SKM-1 (cell line): ENCODE results near the gene C12orf43.

ENCODE experiments used
- DNase-seq: peaks from one replicate; lab custom pipeline; 2025; ENCODE audit not compliant: unreplicated experiment; lab: John Stamatoyannopoulos, UW

Gene C12orf43

DNA sequence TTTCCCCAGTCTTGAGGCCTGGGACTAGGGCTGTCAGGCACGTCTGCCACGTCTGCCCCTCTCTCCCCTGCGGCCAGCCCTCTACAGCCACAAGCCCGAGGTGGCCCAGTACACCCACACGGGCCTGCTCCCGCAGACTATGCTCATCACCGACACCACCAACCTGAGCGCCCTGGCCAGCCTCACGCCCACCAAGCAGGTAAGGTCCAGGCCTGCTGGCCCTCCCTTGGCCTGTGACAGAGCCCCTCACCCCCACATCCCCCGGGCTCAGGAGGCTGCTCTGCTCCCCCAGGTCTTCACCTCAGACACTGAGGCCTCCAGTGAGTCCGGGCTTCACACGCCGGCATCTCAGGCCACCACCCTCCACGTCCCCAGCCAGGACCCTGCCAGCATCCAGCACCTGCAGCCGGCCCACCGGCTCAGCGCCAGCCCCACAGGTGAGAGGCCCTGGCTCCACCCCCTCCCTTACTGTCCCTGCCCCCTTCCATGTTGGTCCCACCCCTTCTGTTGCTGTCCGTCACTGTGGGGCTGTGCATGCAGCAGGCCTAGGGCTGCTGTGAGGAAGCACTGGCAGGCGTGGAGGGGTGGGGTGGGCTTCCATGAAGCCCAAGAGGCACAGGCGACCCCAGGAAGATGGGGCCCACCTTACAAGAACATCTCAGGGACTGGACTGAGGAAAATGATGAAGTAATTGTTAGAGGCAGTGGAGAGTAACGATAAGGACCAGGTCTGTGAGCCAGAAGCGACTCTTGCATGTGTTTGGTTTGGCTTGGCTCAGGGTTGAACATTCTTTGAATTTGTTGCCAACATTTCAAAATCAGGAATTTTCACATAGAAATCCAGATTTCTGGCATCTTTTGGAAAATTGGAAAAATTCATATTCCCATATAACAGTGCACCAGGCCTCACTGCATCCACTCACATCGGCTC, 16.8 kb downstream of the C12orf43 start:
- DNase-seq, result no peak

- no peak for DNase-seq
Measured at GRCh38 chr12:120998435-120998834, 17.9 kb downstream of the C12orf43 start.

- no peak for DNase-seq
Measured at GRCh38 chr12:120997448-120997847, 18.8 kb downstream of the C12orf43 start.

DNA sequence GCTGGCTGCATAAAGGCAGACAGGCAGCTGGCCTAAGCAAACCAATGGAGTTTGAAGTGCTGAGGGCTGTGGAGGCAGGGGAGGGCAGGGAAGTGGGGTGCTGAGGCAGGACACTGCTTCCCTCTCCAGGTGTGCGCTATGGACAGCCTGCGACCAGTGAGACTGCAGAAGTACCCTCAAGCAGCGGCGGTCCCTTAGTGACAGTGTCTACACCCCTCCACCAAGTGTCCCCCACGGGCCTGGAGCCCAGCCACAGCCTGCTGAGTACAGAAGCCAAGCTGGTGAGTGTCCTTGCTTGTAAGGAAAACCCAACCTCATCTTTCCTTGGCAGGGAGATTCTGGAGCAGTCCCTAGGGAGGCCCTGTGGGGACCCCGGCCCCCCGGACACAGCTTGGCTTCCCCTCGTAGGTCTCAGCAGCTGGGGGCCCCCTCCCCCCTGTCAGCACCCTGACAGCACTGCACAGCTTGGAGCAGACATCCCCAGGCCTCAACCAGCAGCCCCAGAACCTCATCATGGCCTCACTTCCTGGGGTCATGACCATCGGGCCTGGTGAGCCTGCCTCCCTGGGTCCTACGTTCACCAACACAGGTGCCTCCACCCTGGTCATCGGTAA, 20.0 kb downstream of the C12orf43 start:
- no peak for DNase-seq

GRCh38 chr12:120994589-120995337, 21.5 kb downstream of the C12orf43 start:
- no peak for DNase-seq

DNA sequence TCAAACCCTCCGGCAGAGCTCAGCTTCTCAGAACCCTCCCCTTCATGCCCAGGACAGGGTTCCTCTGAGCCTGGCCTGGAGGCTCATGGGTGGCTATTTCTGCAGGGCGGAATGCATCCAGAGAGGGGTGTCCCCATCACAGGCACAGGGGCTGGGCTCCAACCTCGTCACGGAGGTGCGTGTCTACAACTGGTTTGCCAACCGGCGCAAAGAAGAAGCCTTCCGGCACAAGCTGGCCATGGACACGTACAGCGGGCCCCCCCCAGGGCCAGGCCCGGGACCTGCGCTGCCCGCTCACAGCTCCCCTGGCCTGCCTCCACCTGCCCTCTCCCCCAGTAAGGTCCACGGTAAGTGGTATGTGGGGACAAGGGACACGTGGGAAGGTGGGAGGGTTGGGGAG, 22.2 kb downstream of the C12orf43 start:
- DNase-seq, result no peak

- no peak for DNase-seq
Measured at GRCh38 chr12:120993496-120993895, 22.8 kb downstream of the C12orf43 start.

DNA sequence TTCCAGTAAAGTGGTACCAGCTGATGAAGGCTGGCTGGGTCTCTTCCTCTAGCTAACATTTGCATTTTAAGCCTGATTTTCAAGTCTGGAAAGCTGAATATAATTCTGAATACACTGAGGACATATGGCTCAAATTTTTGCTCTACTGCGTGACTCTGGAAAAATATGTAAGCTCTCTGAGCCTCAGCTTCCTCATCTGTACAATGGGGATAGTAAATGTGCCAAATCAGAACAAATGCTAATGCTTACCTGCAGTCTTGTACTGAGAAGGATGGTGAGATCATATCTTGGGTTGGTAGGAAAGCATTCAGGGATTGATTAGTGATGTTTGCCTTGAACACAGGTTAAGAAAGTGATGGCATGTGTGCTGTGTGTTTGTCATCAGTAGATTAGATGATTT, 23.3 kb downstream of the C12orf43 start:
- DNase-seq, result no peak

DNA sequence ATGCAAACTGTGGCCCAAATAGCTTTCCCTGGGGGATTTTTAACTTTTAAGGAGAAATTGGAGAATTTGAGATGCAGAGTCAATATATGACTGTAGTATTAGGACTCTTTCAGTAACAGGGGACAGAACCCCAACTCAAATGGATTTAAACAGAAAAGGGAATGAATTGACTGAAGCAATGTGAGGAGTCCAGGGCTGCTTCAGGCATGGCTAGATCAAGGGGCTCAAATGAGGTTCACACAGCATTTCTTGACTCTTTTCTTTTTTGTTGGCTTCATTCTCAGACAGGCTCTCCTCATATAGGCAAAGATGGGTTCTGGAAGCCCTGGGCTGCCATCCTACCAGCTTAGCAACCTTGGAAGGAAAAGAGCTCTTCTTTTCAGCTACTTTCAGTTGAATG, 24.3 kb downstream of the C12orf43 start:
- no peak for DNase-seq

DNA sequence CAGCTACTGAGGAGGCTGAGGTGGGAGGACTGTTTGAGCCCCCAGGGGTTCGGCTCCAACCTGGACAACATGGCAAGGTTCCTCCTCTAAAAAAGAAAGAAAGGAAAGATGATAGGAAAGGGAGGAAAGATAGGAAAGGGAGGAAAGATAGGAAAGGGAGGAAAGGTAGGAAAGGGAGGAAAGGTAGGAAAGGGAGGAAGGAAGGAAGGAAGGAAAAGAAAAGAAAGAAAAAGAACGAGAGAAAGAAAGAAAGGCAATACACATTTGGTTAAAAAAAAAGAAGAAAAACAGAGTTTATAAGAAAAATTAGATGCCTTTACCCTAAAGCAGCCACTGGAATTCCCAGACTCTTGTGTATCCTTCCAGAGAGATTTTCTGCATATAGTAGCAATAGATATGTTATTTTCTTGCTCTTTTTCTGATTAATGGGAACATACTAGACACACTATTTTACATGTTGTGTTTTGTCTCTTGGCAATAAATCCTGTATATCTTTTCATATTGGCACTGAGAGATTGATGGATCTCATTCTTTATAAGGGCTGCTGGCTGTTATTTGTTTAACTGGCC, 25.7 kb downstream of the C12orf43 start:
- no peak for DNase-seq

DNA sequence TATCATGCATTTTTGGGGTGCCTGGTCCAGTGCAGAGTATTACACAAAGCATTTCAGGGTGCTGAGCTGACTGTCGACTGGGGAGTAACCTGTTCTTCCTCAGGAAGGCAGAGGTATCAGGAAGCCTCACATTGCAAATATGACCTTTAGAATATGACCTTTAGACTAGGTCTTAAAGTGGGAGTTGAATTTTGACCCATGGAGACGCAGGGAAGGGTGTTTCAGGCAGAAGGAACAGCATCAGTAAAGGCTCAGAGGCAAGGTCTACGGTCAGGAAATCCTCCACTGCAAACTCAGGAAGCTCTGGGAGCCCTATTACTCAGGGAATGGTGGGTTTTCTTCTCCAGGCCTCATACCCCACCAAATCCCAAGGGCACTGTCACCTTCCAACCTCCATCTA, 26.6 kb downstream of the C12orf43 start:
- no peak for DNase-seq

DNA sequence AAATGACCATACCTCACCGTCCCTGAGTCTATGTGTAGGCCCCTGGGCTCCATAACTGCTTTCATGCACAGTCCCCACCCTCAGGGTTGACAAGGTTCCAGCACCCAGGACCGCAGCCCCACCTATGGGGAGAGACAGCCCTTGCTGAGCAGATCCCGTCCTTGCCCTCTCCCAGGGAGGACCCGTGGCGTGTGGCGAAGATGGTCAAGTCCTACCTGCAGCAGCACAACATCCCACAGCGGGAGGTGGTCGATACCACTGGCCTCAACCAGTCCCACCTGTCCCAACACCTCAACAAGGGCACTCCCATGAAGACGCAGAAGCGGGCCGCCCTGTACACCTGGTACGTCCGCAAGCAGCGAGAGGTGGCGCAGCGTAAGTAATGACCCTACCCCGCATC, 27.6 kb downstream of the C12orf43 start:
- DNase-seq, result no peak

DNA sequence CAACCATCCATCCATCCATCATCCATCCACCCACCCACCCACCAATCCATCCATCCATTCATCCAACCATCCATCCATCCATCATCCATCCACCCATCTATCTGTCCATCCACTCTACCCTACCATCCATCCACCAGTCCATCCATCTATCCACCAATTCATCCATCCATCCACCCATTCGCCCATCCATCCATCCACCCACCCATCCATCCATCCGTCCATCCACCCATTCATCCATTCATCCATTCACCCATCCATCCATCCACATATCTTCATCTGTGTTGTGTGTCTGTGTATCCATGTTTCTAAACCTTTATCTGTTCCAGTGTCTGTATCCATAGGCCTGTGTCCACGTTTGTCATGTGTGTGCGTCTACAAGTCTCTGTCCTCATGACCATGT, 28.1 kb downstream of the C12orf43 start:
- no peak for DNase-seq

DNA sequence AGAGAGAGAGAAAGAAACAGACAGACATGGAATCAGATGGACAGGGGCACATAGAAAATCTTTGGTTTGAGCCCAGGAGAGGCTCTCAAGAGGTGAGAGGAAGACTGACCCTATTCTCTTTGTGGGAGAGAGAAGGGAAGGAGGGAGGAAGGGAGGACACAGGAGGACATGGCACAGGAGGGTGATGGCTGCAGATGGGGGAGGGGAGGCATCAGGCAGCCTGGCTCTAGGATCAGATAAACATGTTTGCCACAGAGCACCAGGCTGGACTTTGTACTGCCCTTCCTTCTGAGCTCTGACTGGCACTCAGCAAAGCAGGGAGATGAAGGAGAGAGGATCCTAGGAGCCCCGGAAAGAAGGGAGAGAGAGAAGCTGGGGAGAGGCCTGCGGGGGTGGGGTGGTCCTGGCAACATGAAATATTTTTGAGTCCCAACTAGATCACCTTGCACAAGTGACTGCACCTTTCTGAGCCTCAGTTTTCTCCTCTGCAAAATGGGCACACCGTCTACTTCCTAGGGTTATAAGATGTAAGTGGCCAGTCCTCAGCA, 31.9 kb downstream of the C12orf43 start:
- DNase-seq, result no peak

GRCh38 chr12:120983759-120984158, 32.5 kb downstream of the C12orf43 start:
- DNase-seq, result no peak

- DNase-seq, result no peak
Measured at GRCh38 chr12:120982659-120983058, 33.6 kb downstream of the C12orf43 start.

GRCh38 chr12:120981407-120981941, 34.8 kb downstream of the C12orf43 start:
- no peak for DNase-seq

DNA sequence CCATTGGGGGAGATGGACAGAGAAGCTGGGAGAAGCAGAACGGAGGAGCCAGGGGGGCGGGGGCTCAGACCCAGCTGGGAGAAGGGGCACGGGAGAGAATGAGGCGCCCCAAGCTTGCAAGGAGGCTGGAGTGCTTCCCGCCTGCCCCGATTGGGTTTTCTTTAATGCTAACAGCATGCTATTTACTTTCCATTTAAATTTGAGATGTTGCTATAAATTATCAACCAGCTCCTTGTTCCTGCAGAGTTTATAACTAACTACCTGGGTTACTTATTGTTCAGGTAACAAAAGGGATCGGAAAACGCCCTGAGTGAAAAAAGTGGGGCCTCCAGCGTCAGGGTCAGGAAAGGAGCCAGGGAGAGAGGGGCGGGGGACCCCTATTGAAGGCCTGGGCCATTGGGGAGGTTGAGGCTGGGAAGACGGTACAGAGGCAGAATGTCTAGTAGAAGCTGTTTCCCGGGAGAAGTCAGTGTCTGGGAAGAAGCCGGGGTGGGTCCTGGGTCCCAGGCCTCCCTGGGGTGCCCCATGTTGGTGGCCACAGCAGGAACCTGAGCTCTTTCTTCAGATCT, 35.4 kb downstream of the C12orf43 start:
- DNase-seq, result no peak

DNA sequence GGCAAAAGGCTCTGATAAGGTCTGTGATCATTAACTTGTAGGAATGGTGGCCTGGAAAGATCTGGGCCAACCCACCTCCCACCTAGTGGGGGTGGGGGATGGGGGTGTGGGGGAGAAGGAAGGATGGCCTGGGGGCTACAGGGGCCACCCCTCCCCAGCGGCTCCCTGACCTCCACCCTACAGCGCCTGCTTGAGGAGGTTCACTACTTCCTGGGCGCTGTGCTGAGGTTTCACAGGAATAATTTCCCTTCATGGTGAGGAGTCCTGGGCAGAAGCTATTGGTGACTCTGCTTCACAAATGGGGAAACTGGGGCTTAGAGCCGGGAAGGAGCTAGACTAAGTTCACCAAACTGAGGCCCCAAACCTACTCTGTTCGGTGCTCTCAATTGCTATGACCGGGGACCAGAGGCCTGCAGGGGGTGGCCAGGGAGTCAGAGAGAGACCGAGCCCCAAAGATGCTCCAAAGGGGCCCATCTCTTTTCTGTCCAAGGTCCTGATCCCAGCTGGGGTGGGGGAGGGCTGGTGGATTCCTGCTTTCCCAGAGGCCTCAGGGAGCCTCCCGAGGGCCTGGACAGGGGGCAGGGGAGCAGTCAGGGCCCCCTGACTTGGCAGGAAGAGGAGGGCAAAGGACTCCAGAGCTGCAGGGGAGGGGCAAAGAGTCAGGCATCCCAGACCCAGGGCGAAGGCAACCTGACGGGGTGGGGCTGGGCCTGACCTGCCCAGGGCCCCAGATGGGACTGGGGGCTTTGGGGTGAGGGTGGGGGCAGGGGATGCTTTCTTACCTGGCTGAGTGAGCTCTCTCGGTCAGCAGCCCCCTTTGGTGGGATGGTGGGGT, 36.2 kb downstream of the C12orf43 start:
- DNase-seq, result no peak
